Left renal cortex interstitium (tissue), 4 donors: ENCODE measurements around the gene EXOC4. TPM values are rescaled to one million over a fixed set of nuclear protein-coding genes. Genes with fewer than 3 reads are reported as not detected.

Source experiments
- DNase-seq, 4 donors: peaks; one replicate each; pipeline ENCODE4 v3.0.0-alpha.2; 2013; ENCODE audit warnings: low read depth in 4 of 4, low spot score in 2 of 4, missing footprints in 1 of 4
- polyA plus RNA-seq, 4 donors: library from polyadenylated mRNA; unstranded; fragments of 120-200 nt; gene quantifications; one replicate each; pipeline ENCODE4 v1.2.1, GENCODE V29; 2013; ENCODE audit not compliant: insufficient read length in 4 of 4

The EXOC4 gene
- polyA plus RNA-seq, 4 donors, result 62.5 to 71.8 (median 67.1) TPM

DNA sequence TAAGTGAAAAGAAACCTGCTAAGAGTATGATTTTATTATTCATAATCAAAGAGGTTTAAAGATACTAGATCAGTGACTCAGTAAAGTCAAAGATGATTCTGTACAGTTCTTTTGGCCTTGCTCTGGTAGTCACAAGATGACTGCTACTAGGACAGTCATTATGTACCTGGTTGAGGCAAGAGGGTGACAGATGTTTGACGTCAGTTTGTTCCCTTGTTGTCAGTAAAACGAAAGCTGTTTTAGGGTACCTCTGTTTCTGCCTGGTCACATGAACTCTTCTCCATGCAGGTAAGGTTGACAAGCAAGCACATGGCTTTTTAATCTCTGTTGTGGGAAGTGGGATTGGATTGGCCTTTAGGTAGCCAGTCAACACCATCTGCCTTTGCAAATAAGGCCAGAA is 308.0 kb downstream of the EXOC4 start:
- no peak for DNase-seq

DNA sequence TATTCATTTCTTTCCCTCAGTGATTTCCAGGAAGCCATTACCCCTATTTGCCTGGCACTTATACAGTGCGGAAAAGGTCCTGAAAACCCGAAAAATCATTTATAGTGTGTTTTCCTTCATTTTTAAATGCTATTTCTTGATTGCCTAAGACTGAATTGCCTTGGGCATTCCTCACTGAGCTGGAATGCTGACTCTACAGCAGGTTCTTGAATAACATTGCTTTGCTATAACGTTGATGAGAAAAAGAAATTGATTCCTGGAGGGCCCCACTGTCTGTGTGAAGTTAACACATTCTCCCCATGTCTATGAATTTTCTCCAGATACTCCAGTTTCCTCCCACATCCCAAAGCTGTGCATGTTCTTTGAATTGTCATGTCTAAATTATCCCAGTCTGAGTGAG is 308.5 kb downstream of the EXOC4 start:
- DNase-seq, result no peak

DNA sequence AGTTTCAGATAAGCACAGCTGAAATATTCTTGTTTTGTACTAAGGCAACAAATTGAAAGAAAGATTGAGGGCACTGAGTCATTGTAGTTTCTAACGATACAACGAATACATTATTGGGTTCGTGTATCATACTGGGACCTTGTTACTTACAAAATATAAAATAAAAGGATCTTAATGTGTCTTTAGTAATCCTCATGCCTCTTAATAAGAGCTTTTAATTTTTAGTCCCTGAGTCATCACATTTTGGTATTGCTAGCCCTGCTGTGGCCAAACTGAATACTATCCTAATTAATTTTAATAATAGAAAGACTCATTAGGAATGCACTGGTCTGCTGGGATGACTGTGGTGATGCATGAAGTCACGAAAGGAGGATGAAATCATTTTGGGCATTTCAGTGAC is 309.7 kb downstream of the EXOC4 start:
- DNase-seq, result no peak

- DNase-seq, result no peak
These were observed 310.4 kb downstream of the EXOC4 start for GRCh38 chr7:133563251-133563650.

DNA sequence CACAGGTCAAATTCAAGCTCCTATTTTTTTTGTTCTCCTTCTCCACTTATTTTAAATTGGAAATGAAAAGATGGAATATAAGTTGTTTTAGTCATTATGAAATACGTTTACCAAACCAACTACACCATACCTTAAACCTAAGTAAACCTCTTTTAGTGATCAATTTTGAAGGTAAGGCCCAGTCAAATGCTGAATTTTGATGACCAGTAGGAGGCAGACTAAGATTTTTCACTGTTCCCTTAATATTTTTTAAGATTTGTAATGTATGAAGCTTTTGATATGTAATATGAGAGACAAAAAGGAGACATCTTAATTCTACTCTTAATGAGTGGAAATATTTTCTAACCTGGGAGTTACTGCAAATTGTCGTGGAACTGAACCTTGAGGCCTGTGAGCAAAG is 311.6 kb downstream of the EXOC4 start:
- no peak for DNase-seq

GRCh38 chr7:133568544-133568943 is 315.7 kb downstream of the EXOC4 start:
- DNase-seq, result no peak

- no peak for DNase-seq
These were observed 317.4 kb downstream of the EXOC4 start for GRCh38 chr7:133570321-133570720.

DNA sequence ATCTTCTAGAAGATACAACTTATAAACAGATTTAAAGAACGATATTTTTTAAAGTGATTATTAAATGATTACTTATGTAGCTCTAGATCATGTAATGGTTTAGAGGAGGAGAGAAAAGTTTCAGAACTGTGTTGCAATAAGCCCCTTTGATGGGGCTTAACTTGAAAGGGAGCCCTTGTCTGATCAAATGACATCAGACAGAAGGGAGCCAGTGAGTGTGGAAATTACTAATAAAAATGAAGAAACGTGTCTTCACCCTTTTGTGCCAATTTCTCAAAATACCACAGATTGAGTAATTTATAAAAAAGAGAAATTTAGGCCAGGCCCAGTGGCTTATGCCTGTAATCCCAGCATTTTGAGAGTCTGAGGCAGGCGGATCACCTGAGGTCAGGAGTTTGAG is 318.2 kb downstream of the EXOC4 start:
- DNase-seq, result no peak

GRCh38 chr7:133572087-133572486 is 319.2 kb downstream of the EXOC4 start:
- DNase-seq, result no peak

DNA sequence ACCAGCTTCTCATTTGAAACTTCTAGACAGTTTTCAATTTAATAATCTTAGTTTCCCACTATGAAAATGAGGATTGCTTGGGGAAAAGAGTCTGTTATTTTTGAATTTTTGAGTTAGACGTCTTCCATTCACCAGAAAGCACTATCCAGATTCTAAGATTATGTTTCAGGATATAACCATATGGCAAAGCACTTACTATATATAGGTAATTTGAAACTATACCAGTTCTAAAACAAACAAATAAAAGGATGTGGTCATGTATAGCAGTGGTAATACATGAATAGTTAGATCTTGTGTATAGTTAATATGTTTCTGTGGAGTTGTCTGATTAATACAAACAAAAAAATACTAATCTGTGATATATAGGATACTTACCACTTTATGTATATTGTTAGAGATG is 320.0 kb downstream of the EXOC4 start:
- no peak for DNase-seq

- DNase-seq, result no peak
These were observed 320.8 kb downstream of the EXOC4 start for GRCh38 chr7:133573554-133574265.

GRCh38 chr7:133575726-133576440 is 323.0 kb downstream of the EXOC4 start:
- no peak for DNase-seq

DNA sequence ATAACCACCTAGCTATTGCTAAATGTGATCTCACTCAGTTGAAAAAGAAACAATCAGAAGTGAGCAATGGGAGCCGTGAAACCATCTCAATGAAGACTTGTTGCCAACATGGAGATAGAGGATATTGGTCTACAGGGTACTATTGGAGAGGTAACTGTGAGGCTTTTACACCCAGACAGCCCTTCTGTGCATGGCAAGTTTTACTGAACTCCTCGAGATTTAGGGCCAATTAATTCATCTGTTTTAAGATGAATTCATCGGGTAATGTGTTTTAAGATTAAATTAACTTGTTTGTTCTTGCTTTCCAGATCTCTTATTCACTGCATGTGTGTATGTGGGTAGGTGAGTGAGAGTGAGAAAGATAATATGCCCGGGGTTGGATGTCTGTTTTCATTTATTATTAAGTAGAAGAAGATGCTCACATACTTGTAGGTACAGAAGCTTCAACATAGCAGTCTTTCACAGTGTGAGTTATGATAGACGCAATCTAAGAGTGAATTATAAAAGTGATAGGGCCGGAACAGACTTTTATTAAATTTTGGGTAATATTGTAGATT is 323.8 kb downstream of the EXOC4 start:
- no peak for DNase-seq

GRCh38 chr7:133582766-133583523 is 330.1 kb downstream of the EXOC4 start:
- no peak for DNase-seq

GRCh38 chr7:133583545-133584171 is 330.8 kb downstream of the EXOC4 start:
- no peak for DNase-seq

GRCh38 chr7:133584956-133585668 is 332.2 kb downstream of the EXOC4 start:
- no peak for DNase-seq

DNA sequence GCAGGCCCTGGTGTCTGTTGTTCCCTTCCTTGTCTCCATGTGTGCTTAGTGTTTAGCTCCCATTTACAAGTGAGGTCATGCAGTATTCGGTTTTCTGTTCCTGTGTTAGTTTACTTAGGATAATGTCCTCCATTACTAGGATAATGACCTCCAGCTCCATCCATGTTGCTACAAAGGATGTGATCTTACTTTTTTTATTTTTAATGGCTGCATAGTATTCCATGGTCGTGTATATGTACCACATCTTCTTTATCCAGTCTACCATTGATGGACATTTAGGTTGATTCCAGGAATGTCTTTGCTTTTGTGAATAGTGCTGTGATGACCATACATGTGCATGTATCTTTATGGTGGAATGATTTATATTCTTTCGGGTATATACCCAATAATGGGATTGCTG is 333.4 kb downstream of the EXOC4 start:
- DNase-seq, result no peak

DNA sequence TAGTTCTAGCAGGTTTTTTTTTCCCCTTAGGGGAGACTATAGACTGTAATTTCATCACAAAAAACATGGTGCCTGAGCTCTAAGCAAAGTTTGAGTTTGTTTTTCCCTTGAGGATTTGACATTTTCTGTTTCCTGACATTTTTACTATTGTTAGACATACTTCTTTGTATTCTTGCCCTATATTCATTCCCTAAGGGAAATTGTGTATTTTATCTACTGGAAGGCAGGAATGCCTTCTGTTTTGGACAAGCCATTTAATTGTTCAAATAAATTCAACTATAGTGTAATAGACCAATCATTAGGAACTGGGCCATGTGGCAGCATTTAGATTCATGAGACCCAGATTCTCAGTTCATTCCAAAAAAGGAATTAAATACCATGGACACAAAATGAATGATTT is 335.0 kb downstream of the EXOC4 start:
- no peak for DNase-seq

DNA sequence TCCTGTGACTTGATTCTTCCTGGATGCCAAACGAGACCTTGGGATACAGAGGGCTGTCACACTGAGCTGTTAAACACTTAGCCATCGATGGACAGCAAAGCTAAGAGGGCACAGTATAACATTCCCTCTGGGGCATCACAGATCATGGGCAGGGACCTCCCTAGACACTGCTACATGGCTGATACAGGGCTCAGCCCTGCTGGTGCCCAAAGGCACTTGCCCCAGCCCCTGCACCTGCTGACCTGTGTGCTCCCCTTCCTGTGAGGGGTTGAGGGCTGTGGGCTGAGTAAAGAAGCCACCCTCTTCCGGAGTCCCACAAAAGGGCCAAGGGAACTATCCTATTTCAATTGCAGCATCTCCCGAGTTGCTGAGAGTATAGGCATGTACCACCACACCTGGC is 337.9 kb downstream of the EXOC4 start:
- no peak for DNase-seq

DNA sequence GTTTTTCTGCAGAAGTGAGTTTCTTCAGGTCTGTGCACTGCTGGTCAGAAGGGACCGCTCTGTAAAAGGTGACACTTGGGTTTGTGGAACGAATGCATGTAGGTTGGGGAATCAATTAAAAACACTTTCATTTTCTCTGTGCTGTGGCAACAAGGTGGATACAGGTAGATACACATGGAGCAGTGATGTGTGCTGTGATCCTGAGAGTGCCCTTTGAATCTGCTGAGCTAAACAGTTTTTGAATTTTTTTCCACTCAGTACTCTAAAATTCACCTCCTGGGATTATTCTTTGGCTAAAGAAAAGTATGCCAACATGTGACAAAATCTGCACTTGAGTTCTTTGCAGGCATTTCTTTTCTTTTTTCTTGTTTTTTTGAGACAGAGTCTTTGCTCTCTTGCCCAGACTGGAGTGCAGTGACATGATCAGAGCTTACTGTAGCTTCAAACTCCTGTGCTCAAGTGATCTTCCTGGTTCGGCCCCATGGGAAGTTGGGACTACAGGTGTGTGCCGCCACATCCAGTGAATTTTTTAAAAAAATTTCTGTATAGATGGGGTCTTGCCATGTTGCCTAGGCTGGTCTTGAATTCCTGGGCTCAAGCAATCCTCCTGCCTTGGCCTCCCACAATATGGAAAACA is 338.9 kb downstream of the EXOC4 start:
- no peak for DNase-seq
